Caco-2 (cell line): ENCODE measurements around the gene ACYP2. TPM values are rescaled to one million over a fixed set of nuclear protein-coding genes. Genes with fewer than 3 reads are reported as not detected.
"Not testable (repeated sequence)": the region's sequence is repeated elsewhere in the genome, so short reads cannot be mapped to it uniquely, and the experiment has no call there.

Source experiments
- BruUV-seq: library from RNA; stranded (reverse); fragments of 400-500 nt; replicated peaks from 2 replicates; lab custom pipeline; 2021; lab: Mats Ljungman, UMichigan
- CTCF ChIA-PET: fragments of 300-600 bp; sonication (Branson Sonifier 250); formaldehyde crosslinking; loops from one replicate; lab custom pipeline; 2022; ENCODE audit warnings: antibody characterized with exemption; lab: Charles Lee
- POLR2A ChIA-PET: fragments of 300-600 bp; sonication (Branson Sonifier 250); formaldehyde crosslinking; loops from one replicate; lab custom pipeline; 2022; ENCODE audit warnings: antibody characterized with exemption; lab: Charles Lee
- DNase-seq, 2 experiments: peaks; one replicate each; pipeline versions ENCODE4 v3.0.0 to v3.0.0-alpha.2; 2020 to 2022
- H3K27me3 ChIP-seq: replicated peaks from 2 replicates; pipeline ENCODE4 v1.6.0; 2011; ENCODE audit warnings: low read length; ENCODE audit not compliant: control insufficient read depth, insufficient read depth
- H3K36me3 ChIP-seq: 2 replicates; pipeline ENCODE4 v1.5.1; 2011; ENCODE audit warnings: low read length; ENCODE audit not compliant: control insufficient read depth, insufficient read depth
- H3K4me1 ChIP-seq: fragments of 250-450 bp; sonication (Bioruptor Pico); 2 replicates; pipeline ENCODE4 v1.5.1; 2020; ENCODE audit warnings: mild to moderate bottlenecking
- H3K4me3 ChIP-seq: 2 replicates; pipeline ENCODE4 v1.5.1; 2011; ENCODE audit warnings: low read depth, mild to moderate bottlenecking, control low read depth, low read length
- H3K9me3 ChIP-seq: fragments of 250-450 bp; sonication (Bioruptor Pico); 2 replicates; pipeline ENCODE4 v1.5.1; 2020; ENCODE audit warnings: mild to moderate bottlenecking, moderate library complexity
- H3K27ac Mint-ChIP-seq: one replicate; pipeline ENCODE4 v1.8.0; 2022; ENCODE audit warnings: mixed read lengths; ENCODE audit not compliant: unreplicated experiment
- H3K27me3 Mint-ChIP-seq: one replicate; pipeline ENCODE4 v1.8.0; 2022; ENCODE audit warnings: mixed read lengths; ENCODE audit not compliant: insufficient read depth, unreplicated experiment
- H3K36me3 Mint-ChIP-seq: one replicate; pipeline ENCODE4 v1.8.0; 2022; ENCODE audit warnings: mild to moderate bottlenecking, mixed read lengths; ENCODE audit not compliant: insufficient read depth, unreplicated experiment
- H3K4me1 Mint-ChIP-seq: one replicate; pipeline ENCODE4 v1.8.0; 2022; ENCODE audit warnings: low read depth, mixed read lengths; ENCODE audit not compliant: unreplicated experiment
- H3K4me3 Mint-ChIP-seq: one replicate; pipeline ENCODE4 v1.8.0; 2022; ENCODE audit warnings: mild to moderate bottlenecking, moderate library complexity, mixed read lengths; ENCODE audit not compliant: unreplicated experiment
- H3K9me3 Mint-ChIP-seq: one replicate; pipeline ENCODE4 v1.8.0; 2022; ENCODE audit warnings: mixed read lengths; ENCODE audit not compliant: unreplicated experiment
- intact Hi-C: fragments of 100-400 bp; cut with micrococcal nuclease; formaldehyde crosslinking; loops from one replicate; pipeline ENCODE4 v1.10.0; 2022; ENCODE audit not compliant: unreplicated experiment
- total RNA-seq: library from RNA; stranded (reverse); gene quantifications from 2 replicates; pipeline ENCODE4 v1.2.3, GENCODE V29; 2022
- TF ChIP-seq, protein P1 (sequence below), 2 experiments: fragments of 200-600 bp in 1 of 2; IDR thresholded peaks; 1 replicate in 1 of 2; 2 replicates in 1 of 2; pipeline versions ENCODE4 v1.5.1 to v1.8.0; 2011 to 2022; ENCODE audit warnings: antibody characterized with exemption in 1 of 2, control low read depth in 1 of 2, inconsistent platforms in 1 of 2, low read depth in 1 of 2, low read length in 1 of 2, mild to moderate bottlenecking in 1 of 2, moderate library complexity in 1 of 2; ENCODE audit not compliant: insufficient read depth in 1 of 2, severe bottlenecking in 1 of 2, unreplicated experiment in 1 of 2

The ACYP2 gene
- total RNA-seq, 1 experiment from 2014 or later, result 4.1 TPM

DNA sequence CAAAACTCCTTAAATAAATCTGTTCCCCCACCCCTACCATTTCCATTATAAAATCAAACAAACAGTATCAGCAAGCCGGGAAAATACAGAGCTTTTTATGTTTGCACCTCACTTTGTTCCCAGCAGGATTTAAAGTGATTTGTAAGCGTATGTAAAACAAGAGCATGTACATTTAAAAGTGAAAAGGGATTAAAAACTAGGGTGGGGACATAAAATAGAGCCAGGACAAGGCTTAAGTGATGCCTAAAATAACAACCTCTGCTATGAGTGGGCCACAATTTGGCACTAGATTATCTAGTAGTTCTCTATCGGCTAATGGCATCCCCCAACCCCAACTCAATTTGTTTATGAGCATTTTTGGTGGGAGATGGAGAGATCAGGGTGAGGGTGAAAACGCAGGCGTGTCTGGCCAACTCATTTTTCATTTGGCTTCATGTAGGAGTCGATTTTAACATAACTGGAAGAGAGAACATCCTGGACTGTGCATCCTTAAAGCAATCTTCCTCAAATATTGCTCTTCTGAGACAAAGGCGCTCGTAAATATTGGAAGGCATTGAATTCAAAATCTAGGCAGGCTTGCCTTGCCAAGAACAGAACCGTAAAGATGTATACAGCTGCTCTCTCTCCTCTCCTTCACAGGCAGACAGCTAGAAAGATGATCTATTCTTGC lies 175.1 kb downstream of the ACYP2 start:
- no peaks in the 10 kb centered on the region for H3K36me3 ChIP-seq
- CTCF ChIA-PET, result no interaction called here
- Mint-ChIP-seq H3K27ac (no peak overlapping the region), H3K27me3 (no peaks in the 10 kb centered on the region), H3K9me3 (no peaks in the 10 kb centered on the region), H3K36me3 (no peaks in the 10 kb centered on the region), H3K4me1 (no peaks in the 10 kb centered on the region), H3K4me3 (no peak overlapping the region)
- BruUV-seq, result no TSS peak
- no peak overlapping the region for H3K4me3 ChIP-seq
- H3K27me3 ChIP-seq, result no peaks in the 10 kb centered on the region
- POLR2A ChIA-PET, result no interaction called here
- no peaks in the 10 kb centered on the region for H3K4me1 ChIP-seq
- intact Hi-C loops, result no loop called here
- TF ChIP-seq, protein P1, sequence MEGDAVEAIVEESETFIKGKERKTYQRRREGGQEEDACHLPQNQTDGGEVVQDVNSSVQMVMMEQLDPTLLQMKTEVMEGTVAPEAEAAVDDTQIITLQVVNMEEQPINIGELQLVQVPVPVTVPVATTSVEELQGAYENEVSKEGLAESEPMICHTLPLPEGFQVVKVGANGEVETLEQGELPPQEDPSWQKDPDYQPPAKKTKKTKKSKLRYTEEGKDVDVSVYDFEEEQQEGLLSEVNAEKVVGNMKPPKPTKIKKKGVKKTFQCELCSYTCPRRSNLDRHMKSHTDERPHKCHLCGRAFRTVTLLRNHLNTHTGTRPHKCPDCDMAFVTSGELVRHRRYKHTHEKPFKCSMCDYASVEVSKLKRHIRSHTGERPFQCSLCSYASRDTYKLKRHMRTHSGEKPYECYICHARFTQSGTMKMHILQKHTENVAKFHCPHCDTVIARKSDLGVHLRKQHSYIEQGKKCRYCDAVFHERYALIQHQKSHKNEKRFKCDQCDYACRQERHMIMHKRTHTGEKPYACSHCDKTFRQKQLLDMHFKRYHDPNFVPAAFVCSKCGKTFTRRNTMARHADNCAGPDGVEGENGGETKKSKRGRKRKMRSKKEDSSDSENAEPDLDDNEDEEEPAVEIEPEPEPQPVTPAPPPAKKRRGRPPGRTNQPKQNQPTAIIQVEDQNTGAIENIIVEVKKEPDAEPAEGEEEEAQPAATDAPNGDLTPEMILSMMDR (IDR thresholded peaks at IDR 0.05; ENCODE audit: insufficient read depth in 1 of 2, low read depth in 1 of 2, low read length in 1 of 2, severe bottlenecking in 1 of 2, unreplicated experiment in 1 of 2), result no peak
- no peak for DNase-seq
- no peaks in the 10 kb centered on the region for H3K9me3 ChIP-seq

DNA sequence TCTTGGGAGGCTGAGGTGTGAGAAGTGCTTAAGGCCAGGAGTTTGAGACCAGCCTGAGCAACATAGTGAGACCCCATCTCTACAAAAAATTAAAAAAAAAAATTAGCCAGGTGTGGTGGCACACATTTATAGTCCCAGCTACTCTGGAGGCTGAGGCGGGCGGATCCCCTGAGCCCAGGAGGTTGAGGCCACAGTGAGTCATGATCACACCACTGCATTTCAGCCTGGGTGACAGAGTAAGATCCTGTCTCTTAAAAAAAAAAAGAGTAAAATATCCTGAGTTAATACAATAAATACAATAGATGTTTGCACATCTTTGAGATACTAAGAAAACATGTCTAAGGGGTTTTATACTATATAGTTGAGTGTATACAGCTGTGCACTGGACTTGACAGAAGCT lies 179.2 kb downstream of the ACYP2 start:
- H3K9me3 Mint-ChIP-seq, H3K4me3 Mint-ChIP-seq, H3K4me1 ChIP-seq, DNase-seq, H3K27me3 ChIP-seq, H3K4me1 Mint-ChIP-seq, H3K4me3 ChIP-seq, H3K36me3 ChIP-seq, H3K27me3 Mint-ChIP-seq, CTCF ChIA-PET, intact Hi-C loops, BruUV-seq, H3K27ac Mint-ChIP-seq, H3K9me3 ChIP-seq, POLR2A ChIA-PET, H3K36me3 Mint-ChIP-seq: not testable (repeated sequence)

DNA sequence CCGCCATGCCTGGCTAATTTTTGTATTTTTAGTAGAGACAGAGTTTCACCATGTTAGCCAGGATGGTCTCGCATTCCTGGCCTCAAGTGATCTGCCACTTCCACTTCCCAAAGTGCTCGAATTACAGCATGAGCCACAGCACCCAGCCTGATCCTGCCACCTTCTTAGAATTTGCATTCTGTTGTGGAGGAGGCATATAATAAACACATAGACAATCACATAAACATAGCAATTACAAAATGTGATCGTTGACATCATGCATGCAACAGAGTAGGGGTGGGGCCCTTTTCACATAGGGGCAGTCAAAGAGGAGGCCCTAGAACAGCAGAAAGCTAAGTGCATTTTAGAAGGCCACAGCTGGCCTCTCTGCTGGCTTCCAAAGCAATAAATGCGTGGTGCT lies 180.5 kb downstream of the ACYP2 start:
- Mint-ChIP-seq H3K9me3 (no peaks in the 10 kb centered on the region), H3K27ac (no peak overlapping the region), H3K4me3 (no peak overlapping the region), H3K36me3 (no peaks in the 10 kb centered on the region), H3K27me3 (no peaks in the 10 kb centered on the region), H3K4me1 (peaks cover 1% of the 10 kb centered on the region)
- TF ChIP-seq, protein P1 (IDR thresholded peaks at IDR 0.05; ENCODE audit: insufficient read depth in 1 of 2, low read depth in 1 of 2, low read length in 1 of 2, severe bottlenecking in 1 of 2, unreplicated experiment in 1 of 2), result no peak
- BruUV-seq, result no TSS peak
- Histone ChIP-seq H3K4me1 (no peaks in the 10 kb centered on the region), H3K9me3 (no peaks in the 10 kb centered on the region), H3K36me3 (no peaks in the 10 kb centered on the region), H3K4me3 (no peak overlapping the region), H3K27me3 (no peaks in the 10 kb centered on the region)
- intact Hi-C loops, result no loop called here
- CTCF ChIA-PET, result no interaction called here
- POLR2A ChIA-PET, result no interaction called here
- DNase-seq, result no peak
